ENCODE measurements around the gene SLC35A5. TPM values are rescaled to one million over a fixed set of nuclear protein-coding genes. Genes with fewer than 3 reads are reported as not detected.

SLC35A5 gene
- total and polyA plus RNA-seq, 4 donors, result 11.7 to 25.4 (median 16.4) TPM

DNA sequence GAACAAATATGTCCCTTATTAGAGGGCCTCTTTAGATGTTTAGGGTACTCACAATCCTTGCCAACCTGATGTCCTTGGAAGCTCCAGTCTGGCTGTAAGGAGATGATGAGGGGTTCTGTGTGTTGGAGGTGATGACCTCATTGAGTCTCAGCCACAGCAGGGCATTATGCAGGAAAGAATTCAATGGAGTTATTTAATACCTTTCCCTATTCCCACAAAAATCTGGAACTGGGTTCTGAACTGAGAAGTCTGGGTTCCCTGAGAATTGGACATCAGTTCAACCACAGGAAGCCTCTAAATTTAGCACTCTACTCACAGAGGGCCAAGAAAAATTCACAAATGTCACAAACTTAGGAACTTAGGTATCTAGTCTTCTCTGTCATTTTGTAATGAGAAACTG, 36.9 kb downstream of the SLC35A5 start (continued):
- no peak for TF ChIP-seq GABPA (IDR thresholded peaks at IDR 0.05 in 1 of 2, conservative IDR thresholded peaks at IDR 0.05 in 1 of 2)
- TF ChIP-seq RAD21 (IDR thresholded peaks at IDR 0.05), result no peak
- TF ChIP-seq, protein P1, sequence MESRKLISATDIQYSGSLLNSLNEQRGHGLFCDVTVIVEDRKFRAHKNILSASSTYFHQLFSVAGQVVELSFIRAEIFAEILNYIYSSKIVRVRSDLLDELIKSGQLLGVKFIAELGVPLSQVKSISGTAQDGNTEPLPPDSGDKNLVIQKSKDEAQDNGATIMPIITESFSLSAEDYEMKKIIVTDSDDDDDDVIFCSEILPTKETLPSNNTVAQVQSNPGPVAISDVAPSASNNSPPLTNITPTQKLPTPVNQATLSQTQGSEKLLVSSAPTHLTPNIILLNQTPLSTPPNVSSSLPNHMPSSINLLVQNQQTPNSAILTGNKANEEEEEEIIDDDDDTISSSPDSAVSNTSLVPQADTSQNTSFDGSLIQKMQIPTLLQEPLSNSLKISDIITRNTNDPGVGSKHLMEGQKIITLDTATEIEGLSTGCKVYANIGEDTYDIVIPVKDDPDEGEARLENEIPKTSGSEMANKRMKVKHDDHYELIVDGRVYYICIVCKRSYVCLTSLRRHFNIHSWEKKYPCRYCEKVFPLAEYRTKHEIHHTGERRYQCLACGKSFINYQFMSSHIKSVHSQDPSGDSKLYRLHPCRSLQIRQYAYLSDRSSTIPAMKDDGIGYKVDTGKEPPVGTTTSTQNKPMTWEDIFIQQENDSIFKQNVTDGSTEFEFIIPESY (IDR thresholded peaks at IDR 0.05), result no peak
- TF ChIP-seq HNF4G (IDR thresholded peaks at IDR 0.05), result no peak
- TF ChIP-seq RXRA (IDR thresholded peaks at IDR 0.05), result no peak
- TF ChIP-seq SP1 (IDR thresholded peaks at IDR 0.05), result no peak

DNA sequence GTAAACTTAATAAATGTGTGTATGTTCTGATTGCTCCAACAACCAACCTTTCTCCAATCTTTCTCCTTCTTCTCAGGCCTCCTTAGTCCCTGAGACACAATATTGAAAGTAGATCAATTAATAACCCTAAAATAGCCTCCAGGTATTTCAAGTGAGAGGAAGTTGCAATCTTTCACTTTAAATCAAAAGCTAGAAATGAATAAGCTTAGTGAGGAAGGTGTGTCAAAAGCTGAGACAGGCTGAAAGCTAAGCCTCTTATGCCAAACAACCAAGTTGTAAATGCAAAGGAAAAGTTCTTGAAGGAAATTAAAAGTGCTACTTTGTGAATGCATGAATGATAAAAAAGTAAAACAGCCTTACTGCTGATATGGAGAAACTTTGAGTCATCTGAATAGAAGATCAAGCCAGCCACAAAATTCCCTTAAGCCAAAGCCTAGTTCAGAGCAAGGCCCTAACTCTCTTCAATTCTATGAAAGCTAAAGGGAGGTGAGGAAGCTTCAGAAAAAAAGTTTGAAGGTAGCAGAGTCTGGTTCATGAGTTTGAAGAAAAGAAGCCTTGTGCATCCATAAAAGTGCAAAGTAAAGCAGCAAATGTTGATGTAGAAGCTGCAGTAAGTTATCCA, 40.5 kb downstream of the SLC35A5 start:
- H3K4me3 ChIP-seq (ENCODE audit: low read depth in 1 of 3, low read length in 3 of 3), result no peak overlapping the region
- H3K9me3 ChIP-seq (ENCODE audit: control insufficient read depth in 4 of 4, low read length in 3 of 4), result no peaks in the 10 kb centered on the region
- no peak overlapping the region for H3K9ac ChIP-seq (ENCODE audit: low read depth in 1 of 2, low read length in 2 of 2)
- H3K27me3 ChIP-seq (ENCODE audit: control insufficient read depth in 4 of 4, insufficient read depth in 4 of 4, low read length in 3 of 4), result peaks cover 0 to 4% (median 0%) of the 10 kb centered on the region in 4 donors
- no peak for DNase-seq (ENCODE audit: low spot score)
- no peak overlapping the region for H3K27ac ChIP-seq (ENCODE audit: low read depth in 1 of 2, low read length in 2 of 2)
- TF ChIP-seq, protein P2, sequence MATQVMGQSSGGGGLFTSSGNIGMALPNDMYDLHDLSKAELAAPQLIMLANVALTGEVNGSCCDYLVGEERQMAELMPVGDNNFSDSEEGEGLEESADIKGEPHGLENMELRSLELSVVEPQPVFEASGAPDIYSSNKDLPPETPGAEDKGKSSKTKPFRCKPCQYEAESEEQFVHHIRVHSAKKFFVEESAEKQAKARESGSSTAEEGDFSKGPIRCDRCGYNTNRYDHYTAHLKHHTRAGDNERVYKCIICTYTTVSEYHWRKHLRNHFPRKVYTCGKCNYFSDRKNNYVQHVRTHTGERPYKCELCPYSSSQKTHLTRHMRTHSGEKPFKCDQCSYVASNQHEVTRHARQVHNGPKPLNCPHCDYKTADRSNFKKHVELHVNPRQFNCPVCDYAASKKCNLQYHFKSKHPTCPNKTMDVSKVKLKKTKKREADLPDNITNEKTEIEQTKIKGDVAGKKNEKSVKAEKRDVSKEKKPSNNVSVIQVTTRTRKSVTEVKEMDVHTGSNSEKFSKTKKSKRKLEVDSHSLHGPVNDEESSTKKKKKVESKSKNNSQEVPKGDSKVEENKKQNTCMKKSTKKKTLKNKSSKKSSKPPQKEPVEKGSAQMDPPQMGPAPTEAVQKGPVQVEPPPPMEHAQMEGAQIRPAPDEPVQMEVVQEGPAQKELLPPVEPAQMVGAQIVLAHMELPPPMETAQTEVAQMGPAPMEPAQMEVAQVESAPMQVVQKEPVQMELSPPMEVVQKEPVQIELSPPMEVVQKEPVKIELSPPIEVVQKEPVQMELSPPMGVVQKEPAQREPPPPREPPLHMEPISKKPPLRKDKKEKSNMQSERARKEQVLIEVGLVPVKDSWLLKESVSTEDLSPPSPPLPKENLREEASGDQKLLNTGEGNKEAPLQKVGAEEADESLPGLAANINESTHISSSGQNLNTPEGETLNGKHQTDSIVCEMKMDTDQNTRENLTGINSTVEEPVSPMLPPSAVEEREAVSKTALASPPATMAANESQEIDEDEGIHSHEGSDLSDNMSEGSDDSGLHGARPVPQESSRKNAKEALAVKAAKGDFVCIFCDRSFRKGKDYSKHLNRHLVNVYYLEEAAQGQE (IDR thresholded peaks at IDR 0.05), result no peak
- TF ChIP-seq RAD21 (IDR thresholded peaks at IDR 0.05) (no peak), GABPA (IDR thresholded peaks at IDR 0.05 in 1 of 2, conservative IDR thresholded peaks at IDR 0.05 in 1 of 2) (no peak), FOXA1 (IDR thresholded peaks at IDR 0.05) (no peak), YY1 (IDR thresholded peaks at IDR 0.05) (no peak), JUND (IDR thresholded peaks at IDR 0.05) (no peak), TAF1 (conservative IDR thresholded peaks at IDR 0.05) (no peak), SP1 (IDR thresholded peaks at IDR 0.05) (no peak), FOXA2 (IDR thresholded peaks at IDR 0.05) (no peak), NR2F2 (IDR thresholded peaks at IDR 0.05) (no peak)
- TF ChIP-seq, protein P3, sequence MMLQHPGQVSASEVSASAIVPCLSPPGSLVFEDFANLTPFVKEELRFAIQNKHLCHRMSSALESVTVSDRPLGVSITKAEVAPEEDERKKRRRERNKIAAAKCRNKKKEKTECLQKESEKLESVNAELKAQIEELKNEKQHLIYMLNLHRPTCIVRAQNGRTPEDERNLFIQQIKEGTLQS (IDR thresholded peaks at IDR 0.05), result no peak
- TF ChIP-seq, protein P4, sequence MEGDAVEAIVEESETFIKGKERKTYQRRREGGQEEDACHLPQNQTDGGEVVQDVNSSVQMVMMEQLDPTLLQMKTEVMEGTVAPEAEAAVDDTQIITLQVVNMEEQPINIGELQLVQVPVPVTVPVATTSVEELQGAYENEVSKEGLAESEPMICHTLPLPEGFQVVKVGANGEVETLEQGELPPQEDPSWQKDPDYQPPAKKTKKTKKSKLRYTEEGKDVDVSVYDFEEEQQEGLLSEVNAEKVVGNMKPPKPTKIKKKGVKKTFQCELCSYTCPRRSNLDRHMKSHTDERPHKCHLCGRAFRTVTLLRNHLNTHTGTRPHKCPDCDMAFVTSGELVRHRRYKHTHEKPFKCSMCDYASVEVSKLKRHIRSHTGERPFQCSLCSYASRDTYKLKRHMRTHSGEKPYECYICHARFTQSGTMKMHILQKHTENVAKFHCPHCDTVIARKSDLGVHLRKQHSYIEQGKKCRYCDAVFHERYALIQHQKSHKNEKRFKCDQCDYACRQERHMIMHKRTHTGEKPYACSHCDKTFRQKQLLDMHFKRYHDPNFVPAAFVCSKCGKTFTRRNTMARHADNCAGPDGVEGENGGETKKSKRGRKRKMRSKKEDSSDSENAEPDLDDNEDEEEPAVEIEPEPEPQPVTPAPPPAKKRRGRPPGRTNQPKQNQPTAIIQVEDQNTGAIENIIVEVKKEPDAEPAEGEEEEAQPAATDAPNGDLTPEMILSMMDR (IDR thresholded peaks at IDR 0.05; ENCODE audit: low read depth, low read length, missing input control), result no peak
- TF ChIP-seq, protein P1 (IDR thresholded peaks at IDR 0.05), result no peak
- TF ChIP-seq, protein P5, sequence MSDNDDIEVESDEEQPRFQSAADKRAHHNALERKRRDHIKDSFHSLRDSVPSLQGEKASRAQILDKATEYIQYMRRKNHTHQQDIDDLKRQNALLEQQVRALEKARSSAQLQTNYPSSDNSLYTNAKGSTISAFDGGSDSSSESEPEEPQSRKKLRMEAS (IDR thresholded peaks at IDR 0.05), result no peak
- H3K36me3 ChIP-seq (ENCODE audit: control insufficient read depth in 4 of 4, insufficient read depth in 3 of 4, low read depth in 1 of 4, low read length in 3 of 4), result no peaks in the 10 kb centered on the region
- no peaks in the 10 kb centered on the region for H3K4me1 ChIP-seq (ENCODE audit: control insufficient read depth in 4 of 4, insufficient read depth in 4 of 4, low read length in 3 of 4)

Measured in liver (tissue), 9 donors.